ENCODE measurements around the gene TPCN1. TPM values are rescaled to one million over a fixed set of nuclear protein-coding genes. Genes with fewer than 3 reads are reported as not detected.

TPCN1 gene
- total RNA-seq, 6 experiments from 2014 or later, result 18.0 to 34.6 (median 28.3) TPM

- no peaks in the 10 kb centered on the region for H3K4me1 ChIP-seq
- H3K9me3 ChIP-seq, result no peaks in the 10 kb centered on the region
- H3K27me3 ChIP-seq, result no peaks in the 10 kb centered on the region
- DNase-seq, result no peak
- no peak overlapping the region for H3K27ac ChIP-seq
- no peak for ATAC-seq
- no peak overlapping the region for H3K4me3 ChIP-seq
- H3K36me3 ChIP-seq, result peaks cover 0 to 28% (median 6%) of the 10 kb centered on the region in 4 donors
- intact Hi-C loops (cut with DNase I), result loop anchor here in 1 of 2 donors (10.0 kb wide), 1 partner anchor 117 kb away; no protein-coding TSS in a partner anchor
- WGBS (ENCODE audit: insufficient coverage, low coverage, low lambda C conversion rate, missing lambda C conversion rate), result 92% methylated on average over 4 of the region's 4 CpGs
- TF ChIP-seq CTCF (IDR thresholded peaks at IDR 0.05) (no peak), POLR2A (IDR thresholded peaks at IDR 0.05) (no peak)
Observed at GRCh38 chr12:113318046-113318656, 96.9 kb downstream of the TPCN1 start.

GRCh38 chr12:113318900-113319628, 97.8 kb downstream of the TPCN1 start:
- TF ChIP-seq POLR2A (IDR thresholded peaks at IDR 0.05) (no peak), CTCF (IDR thresholded peaks at IDR 0.05) (no peak)
- no peaks in the 10 kb centered on the region for H3K27me3 ChIP-seq
- H3K27ac ChIP-seq, result no peak overlapping the region
- 81% methylated on average over 6 of the region's 15 CpGs for WGBS (ENCODE audit: insufficient coverage, low coverage, low lambda C conversion rate, missing lambda C conversion rate)
- H3K9me3 ChIP-seq, result no peaks in the 10 kb centered on the region
- H3K36me3 ChIP-seq, result peaks cover 0 to 28% (median 6%) of the 10 kb centered on the region in 4 donors
- DNase-seq (no peak), ATAC-seq (no peak)
- H3K4me1 ChIP-seq, result no peaks in the 10 kb centered on the region
- intact Hi-C loops (cut with DNase I), result loop anchor here in 1 of 2 donors (10.0 kb wide), 1 partner anchor 116 kb away; no protein-coding TSS in a partner anchor
- no peak overlapping the region for H3K4me3 ChIP-seq

DNA sequence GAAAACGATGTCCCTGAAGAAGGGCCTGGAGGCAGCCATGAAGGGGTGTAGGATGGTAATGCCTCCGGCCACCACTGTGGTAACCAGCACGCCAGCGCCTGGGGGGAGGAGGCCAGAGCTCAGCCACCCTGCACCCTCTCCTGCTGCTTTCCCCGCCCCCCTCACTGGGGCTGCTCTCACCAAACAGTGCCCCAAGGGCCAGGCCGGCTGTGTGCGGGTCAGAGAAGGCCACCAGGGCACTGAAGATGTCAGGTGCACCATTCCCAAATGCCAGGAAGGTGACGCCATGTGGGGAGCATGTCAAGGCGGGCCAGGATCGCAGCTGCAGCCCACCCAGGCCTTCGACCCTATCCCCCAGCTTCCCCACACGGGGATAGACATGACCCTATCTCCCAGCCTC, 99.1 kb downstream of the TPCN1 start:
- no peak for ATAC-seq
- H3K27ac ChIP-seq, result no peak overlapping the region
- H3K36me3 ChIP-seq, result peaks cover 0 to 28% (median 6%) of the 10 kb centered on the region in 4 donors

DNA sequence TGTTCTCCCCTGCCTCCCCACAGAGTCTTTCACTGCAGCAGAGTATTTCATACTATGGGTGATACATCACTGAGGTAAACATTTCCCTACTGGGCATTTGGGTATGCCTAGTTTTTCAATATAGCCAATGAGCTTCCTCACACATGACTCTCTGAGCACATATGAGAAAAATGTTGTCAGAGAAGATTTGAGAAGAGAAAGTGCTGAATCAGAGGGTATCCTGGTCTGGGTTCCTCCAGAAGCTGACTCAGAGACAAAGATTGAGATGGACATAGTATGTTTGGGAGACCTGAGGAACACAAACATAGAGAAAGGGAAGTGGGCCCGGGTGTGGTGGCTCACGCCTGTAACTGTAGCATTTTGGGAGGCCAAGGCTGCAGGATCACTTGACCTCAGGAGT, 101.1 kb downstream of the TPCN1 start:
- ATAC-seq, result peak; percentile 26 to 67 (median 44)

More for the DNA sequence above, 99.1 kb downstream of the TPCN1 start:
- H3K4me1 ChIP-seq, result no peaks in the 10 kb centered on the region
- TF ChIP-seq POLR2A (IDR thresholded peaks at IDR 0.05) (no peak), CTCF (IDR thresholded peaks at IDR 0.05) (no peak)
- no peaks in the 10 kb centered on the region for H3K9me3 ChIP-seq
- H3K27me3 ChIP-seq, result no peaks in the 10 kb centered on the region
- 100% methylated on average over 2 of the region's 12 CpGs for WGBS (ENCODE audit: insufficient coverage, low coverage, low lambda C conversion rate, missing lambda C conversion rate)
- H3K4me3 ChIP-seq, result no peak overlapping the region
- intact Hi-C loops (cut with DNase I), result no loop called here
- DNase-seq, result no peak

More for the DNA sequence above, 101.1 kb downstream of the TPCN1 start:
- Histone ChIP-seq H3K9me3 (no peaks in the 10 kb centered on the region), H3K27me3 (no peaks in the 10 kb centered on the region), H3K4me1 (peaks cover 0 to 6% (median 0%) of the 10 kb centered on the region in 4 donors), H3K4me3 (no peak overlapping the region), H3K27ac (no peak overlapping the region), H3K36me3 (peaks cover 0 to 23% (median 6%) of the 10 kb centered on the region in 4 donors)
- DNase-seq, result no peak
- TF ChIP-seq POLR2A (IDR thresholded peaks at IDR 0.05) (no peak), CTCF (IDR thresholded peaks at IDR 0.05) (no peak)
- intact Hi-C loops (cut with DNase I), result no loop called here
- WGBS (ENCODE audit: insufficient coverage, low coverage, low lambda C conversion rate, missing lambda C conversion rate), result 76% methylated on average over 2 of the region's 2 CpGs
